Measurements from ENCODE around the gene SELL. TPM values are rescaled to one million over a fixed set of nuclear protein-coding genes. Genes with fewer than 3 reads are reported as not detected.

The SELL gene
- total and polyA plus RNA-seq, 2 of the 8 experiments (the other 6 are each of a cell fraction or from before 2014, with no cell fraction given): not detected

GRCh38 chr1:169727307-169727706 lies 15.9 kb upstream of the SELL start:
- H3K4me3 ChIP-seq (ENCODE audit: extremely low read depth in 1 of 4, insufficient read depth in 2 of 4, low read depth in 3 of 4, low read length in 4 of 4): no peak overlapping the region
- H4K20me1 ChIP-seq (replicated peaks in 1 of 2; ENCODE audit: control insufficient read depth in 1 of 2, insufficient read depth in 2 of 2, low read length in 2 of 2): no peaks in the 10 kb centered on the region
- TF ChIP-seq CEBPB (IDR thresholded peaks at IDR 0.05; ENCODE audit: low read depth, low read length) (no peak), HDAC6 (IDR thresholded peaks at IDR 0.05; ENCODE audit: low read depth, low read length) (no peak), TBP (IDR thresholded peaks at IDR 0.05; ENCODE audit: low read depth, low read length) (no peak), SIX5 (IDR thresholded peaks at IDR 0.05; ENCODE audit: low read depth, low read length) (no peak), BRCA1 (IDR thresholded peaks at IDR 0.05; ENCODE audit: low read depth, low read length) (no peak)
- WGBS, 2 experiments (ENCODE audit: extremely low coverage in 1 of 2, insufficient coverage in 1 of 2, insufficient read length in 1 of 2, insufficient replicate concordance in 2 of 2, low coverage in 1 of 2, low lambda C conversion rate in 2 of 2, missing lambda C conversion rate in 1 of 2): 87% methylated on average over 6 of the region's 6 CpGs; no CpG with 5 or more reads in 1 of the 2 experiments
- H3K56ac ChIP-seq (replicated peaks; ENCODE audit: insufficient read length, low read depth, low read length): no peak overlapping the region
- no peak overlapping the region for H2BK12ac ChIP-seq (ENCODE audit: low read depth, low read length)
- ChIA-PET POLR2A (ENCODE audit: partially characterized antibody) (no interaction called here), CTCF (ENCODE audit: partially characterized antibody) (interaction anchor here (0.5 to 0.8 kb wide), 3 partner anchors 15 to 350 kb away, joined by 3 to 4 read pairs (median 3); no protein-coding TSS in a partner anchor)
- no peak overlapping the region; the same call in 1 of the 2 replicates for H2AFZ ChIP-seq (ENCODE audit: low read length)
- H2AK5ac ChIP-seq (ENCODE audit: low read depth, low read length): no peak overlapping the region
- H3K4me1 ChIP-seq (replicated peaks in 1 of 4; ENCODE audit: control insufficient read depth in 3 of 4, insufficient read depth in 4 of 4, low read length in 3 of 4): no peaks in the 10 kb centered on the region
- DNase-seq (ENCODE audit: low read depth in 1 of 2, low spot score in 2 of 2): no peak
- H3K27me3 ChIP-seq (replicated peaks in 1 of 4; ENCODE audit: control insufficient read depth in 3 of 4, extremely low read depth in 1 of 4, insufficient read depth in 3 of 4, low read length in 3 of 4): no peaks in the 10 kb centered on the region
- H3K23me2 ChIP-seq (ENCODE audit: low read depth, low read length): no peaks in the 10 kb centered on the region
- H3K9me3 ChIP-seq (ENCODE audit: insufficient read depth in 2 of 2, low read depth in 1 of 2, low read length in 1 of 2): no peaks in the 10 kb centered on the region
- H2BK5ac ChIP-seq (ENCODE audit: low read depth, low read length): no peak overlapping the region
- H3K4ac ChIP-seq (replicated peaks; ENCODE audit: insufficient read length, low read depth, low read length): no peak overlapping the region
- H4K8ac ChIP-seq (ENCODE audit: extremely low read depth, insufficient read depth, low read length): no peak overlapping the region
- no peak overlapping the region for H4K91ac ChIP-seq (replicated peaks; ENCODE audit: insufficient read length, low read length)
- no peak overlapping the region for H4K5ac ChIP-seq (ENCODE audit: insufficient read length, low read depth, low read length)
- H2BK120ac ChIP-seq (replicated peaks; ENCODE audit: low read depth, low read length): no peak overlapping the region
- no peaks in the 10 kb centered on the region for H3K79me2 ChIP-seq (ENCODE audit: control insufficient read depth in 1 of 2, insufficient read depth in 2 of 2, low read length in 2 of 2)
- no peaks in the 10 kb centered on the region for H3K36me3 ChIP-seq (ENCODE audit: control insufficient read depth in 2 of 4, insufficient read depth in 4 of 4, low read length in 3 of 4)
- H3K4me2 ChIP-seq (ENCODE audit: insufficient read depth in 1 of 2, low read depth in 2 of 2, low read length in 2 of 2): no peak overlapping the region
- no peak overlapping the region for H3K14ac ChIP-seq (ENCODE audit: insufficient read length)
- no peak overlapping the region for H3K23ac ChIP-seq (ENCODE audit: insufficient read length)
- no peaks in the 10 kb centered on the region for H3K79me1 ChIP-seq (ENCODE audit: low read depth, low read length)
- FAIRE-seq: no peak
- no peak overlapping the region for H3K27ac ChIP-seq (ENCODE audit: low read depth, low read length)
- H2BK20ac ChIP-seq (ENCODE audit: low read length): no peak overlapping the region
- no peak overlapping the region for H2BK15ac ChIP-seq (ENCODE audit: low read length)
- H3K9ac ChIP-seq (replicated peaks in 1 of 4; ENCODE audit: extremely low read depth in 1 of 4, low read depth in 3 of 4, low read length in 3 of 4): no peak overlapping the region
- H3K18ac ChIP-seq (ENCODE audit: extremely low read depth, low read length): no peak overlapping the region

Data from H1 (cell line).